HUES48 (cell line): ENCODE data around the gene DDX21.
"Not testable (repeated sequence)": the region's sequence is repeated elsewhere in the genome, so short reads cannot be mapped to it uniquely, and the experiment has no call there.

Experiments
- H3K27ac ChIP-seq: one replicate; pipeline ENCODE4 v1.7.0; 2013; ENCODE audit warnings: low read depth, low read length, inconsistent platforms
- H3K27me3 ChIP-seq: 2 replicates; pipeline ENCODE4 v1.6.1; 2013; ENCODE audit warnings: mild to moderate bottlenecking, low read length; ENCODE audit not compliant: control insufficient read depth, insufficient read depth
- H3K36me3 ChIP-seq: 2 replicates; pipeline ENCODE4 v1.6.1; 2013; ENCODE audit warnings: low read length; ENCODE audit not compliant: control insufficient read depth, insufficient read depth
- H3K4me1 ChIP-seq: 2 replicates; pipeline ENCODE4 v1.6.1; 2013; ENCODE audit warnings: mild to moderate bottlenecking, low read length; ENCODE audit not compliant: control insufficient read depth, insufficient read depth
- H3K4me3 ChIP-seq: 2 replicates; pipeline ENCODE4 v1.5.1; 2013; ENCODE audit warnings: mild to moderate bottlenecking, low read depth, low read length
- H3K9ac ChIP-seq: 2 replicates; pipeline ENCODE4 v1.6.1; 2013; ENCODE audit warnings: mild to moderate bottlenecking, low read depth, low read length, moderate library complexity
- H3K9me3 ChIP-seq: 2 replicates; pipeline ENCODE4 v1.6.1; 2013; ENCODE audit warnings: low read length; ENCODE audit not compliant: control insufficient read depth, insufficient read depth

Gene DDX21

GRCh38 chr10:68954904-68955303 is 1.1 kb upstream of the DDX21 start:
- Histone ChIP-seq H3K9ac (no peak overlapping the region), H3K27me3 (no peaks in the 10 kb centered on the region), H3K36me3 (peaks cover 13% of the 10 kb centered on the region), H3K9me3 (no peaks in the 10 kb centered on the region), H3K4me3 (peak overlapping the region; percentile 87), H3K27ac (peak overlapping the region; percentile 93), H3K4me1 (no peaks in the 10 kb centered on the region; the same call in 1 of the 2 replicates)

- Histone ChIP-seq H3K27ac (peak overlapping the region; percentile 93), H3K9ac (peak overlapping the region; percentile 95), H3K36me3 (peaks cover 18% of the 10 kb centered on the region)
These were observed 577 bp upstream of the DDX21 start for GRCh38 chr10:68955355-68955831.

GRCh38 chr10:68957284-68957615 is 1.3 kb downstream of the DDX21 start:
- Histone ChIP-seq H3K9ac (peak overlapping the region; percentile 95), H3K27ac (peak overlapping the region; percentile 66), H3K4me3 (peak overlapping the region; percentile 87), H3K4me1 (no peaks in the 10 kb centered on the region; the same call in 1 of the 2 replicates), H3K9me3 (no peaks in the 10 kb centered on the region), H3K27me3 (no peaks in the 10 kb centered on the region), H3K36me3 (peaks cover 37% of the 10 kb centered on the region)

More at GRCh38 chr10:68955355-68955831, 577 bp upstream of the DDX21 start:
- H3K4me1 ChIP-seq, result no peaks in the 10 kb centered on the region; the same call in 1 of the 2 replicates
- H3K4me3 ChIP-seq, result peak overlapping the region; percentile 87
- no peaks in the 10 kb centered on the region for H3K27me3 ChIP-seq
- no peaks in the 10 kb centered on the region for H3K9me3 ChIP-seq

- Histone ChIP-seq H3K9me3 (no peaks in the 10 kb centered on the region), H3K9ac (peak overlapping the region; percentile 95), H3K27ac (peak overlapping the region; percentile 66), H3K4me3 (peak overlapping the region; percentile 87), H3K27me3 (no peaks in the 10 kb centered on the region), H3K36me3 (peaks cover 41% of the 10 kb centered on the region), H3K4me1 (no peaks in the 10 kb centered on the region; the same call in 1 of the 2 replicates)
These were observed 1.7 kb downstream of the DDX21 start for GRCh38 chr10:68957654-68958053.

GRCh38 chr10:68959695-68960527 is 3.9 kb downstream of the DDX21 start:
- no peaks in the 10 kb centered on the region for H3K9me3 ChIP-seq
- no peak overlapping the region for H3K9ac ChIP-seq
- H3K27ac ChIP-seq, result no peak overlapping the region
- no peaks in the 10 kb centered on the region for H3K27me3 ChIP-seq
- H3K4me1 ChIP-seq, result no peaks in the 10 kb centered on the region; the same call in 1 of the 2 replicates
- peaks cover 63% of the 10 kb centered on the region for H3K36me3 ChIP-seq
- no peak overlapping the region for H3K4me3 ChIP-seq

GRCh38 chr10:68963151-68963550 is 7.2 kb downstream of the DDX21 start:
- no peaks in the 10 kb centered on the region for H3K4me1 ChIP-seq
- no peak overlapping the region for H3K9ac ChIP-seq
- no peaks in the 10 kb centered on the region for H3K27me3 ChIP-seq
- H3K4me3 ChIP-seq, result no peak overlapping the region
- H3K9me3 ChIP-seq, result no peaks in the 10 kb centered on the region
- peaks cover 93% of the 10 kb centered on the region for H3K36me3 ChIP-seq
- no peak overlapping the region for H3K27ac ChIP-seq

- H3K4me1 ChIP-seq, result no peaks in the 10 kb centered on the region
- peaks cover 99% of the 10 kb centered on the region for H3K36me3 ChIP-seq
- no peak overlapping the region for H3K9ac ChIP-seq
- no peak overlapping the region for H3K4me3 ChIP-seq
- H3K27me3 ChIP-seq, result no peaks in the 10 kb centered on the region
- no peaks in the 10 kb centered on the region for H3K9me3 ChIP-seq
- no peak overlapping the region for H3K27ac ChIP-seq
These were observed 18.0 kb downstream of the DDX21 start for GRCh38 chr10:68973975-68974374.

GRCh38 chr10:68975936-68976473 is 20.0 kb downstream of the DDX21 start:
- H3K27ac ChIP-seq, H3K9ac ChIP-seq, H3K9me3 ChIP-seq, H3K4me1 ChIP-seq, H3K4me3 ChIP-seq, H3K27me3 ChIP-seq: not testable (repeated sequence)
- peaks cover 99% of the 10 kb centered on the region for H3K36me3 ChIP-seq

GRCh38 chr10:68979738-68980137 is 23.8 kb downstream of the DDX21 start:
- H3K27me3 ChIP-seq, H3K9ac ChIP-seq, H3K27ac ChIP-seq, H3K4me1 ChIP-seq, H3K4me3 ChIP-seq, H3K9me3 ChIP-seq: not testable (repeated sequence)
- peaks cover 99% of the 10 kb centered on the region for H3K36me3 ChIP-seq

GRCh38 chr10:68981074-68981473 is 25.1 kb downstream of the DDX21 start:
- Histone ChIP-seq H3K9ac (no peak overlapping the region), H3K27me3 (no peaks in the 10 kb centered on the region), H3K4me3 (no peak overlapping the region), H3K27ac (no peak overlapping the region), H3K9me3 (no peaks in the 10 kb centered on the region), H3K4me1 (no peaks in the 10 kb centered on the region), H3K36me3 (peaks cover 98% of the 10 kb centered on the region)

- H3K9me3 ChIP-seq, result no peaks in the 10 kb centered on the region
- no peak overlapping the region for H3K4me3 ChIP-seq
- no peaks in the 10 kb centered on the region for H3K4me1 ChIP-seq
- H3K36me3 ChIP-seq, result peaks cover 85% of the 10 kb centered on the region
- no peaks in the 10 kb centered on the region for H3K27me3 ChIP-seq
- no peak overlapping the region for H3K27ac ChIP-seq
- no peak overlapping the region for H3K9ac ChIP-seq
These were observed 26.4 kb downstream of the DDX21 start for GRCh38 chr10:68982389-68982788.
